Activated T-helper 2 cell treated with anti-CD3 and anti-CD28 coated beads, Interferon-gamma antibody, Interleukin-2, Interleukin-4, amounts not matched to agents 10 μg/mL and 5 μg/mL and 100 μg/mL, durations not matched to agents 14 hours and 24 hours and 36 hours (primary cell): Measurements from ENCODE around the gene HOXA5. TPM values are rescaled to one million over a fixed set of nuclear protein-coding genes. Genes with fewer than 3 reads are reported as not detected.

Experiments used
- DNase-seq: peaks from one replicate; pipeline ENCODE4 v3.0.0; 2021; ENCODE audit warnings: low spot score
- H3K27ac Mint-ChIP-seq: one replicate; pipeline ENCODE4 v1.8.0; 2021; ENCODE audit warnings: mixed read lengths
- H3K27me3 Mint-ChIP-seq: one replicate; pipeline ENCODE4 v1.8.0; 2021; ENCODE audit warnings: low read depth, mixed read lengths
- H3K36me3 Mint-ChIP-seq: one replicate; pipeline ENCODE4 v1.8.0; 2021; ENCODE audit warnings: low read depth, mixed read lengths
- H3K4me1 Mint-ChIP-seq: one replicate; pipeline ENCODE4 v1.8.0; 2021; ENCODE audit warnings: low read depth, mixed read lengths
- H3K4me3 Mint-ChIP-seq: one replicate; pipeline ENCODE4 v1.8.0; 2021; ENCODE audit warnings: low read depth, mild to moderate bottlenecking, moderate library complexity, mixed read lengths
- H3K9me3 Mint-ChIP-seq: one replicate; pipeline ENCODE4 v1.8.0; 2021; ENCODE audit warnings: mixed read lengths
- intact Hi-C: fragments of 100-400 bp; cut with micrococcal nuclease; formaldehyde crosslinking; loops from one replicate; pipeline ENCODE4 v1.15.1; 2023
- total RNA-seq: library from RNA; stranded (reverse); gene quantifications from 2 replicates; pipeline ENCODE4 v1.2.3, GENCODE V29; 2022

Gene HOXA5
- total RNA-seq, 1 donor from 2014 or later: not detected

- H3K9me3 Mint-ChIP-seq: no peaks in the 10 kb centered on the region
- no peak overlapping the region for H3K27ac Mint-ChIP-seq
- no peaks in the 10 kb centered on the region for H3K36me3 Mint-ChIP-seq
- peaks cover 7% of the 10 kb centered on the region for H3K4me1 Mint-ChIP-seq
- intact Hi-C loops: loop anchor here (2.0 to 5.0 kb wide), 3 partner anchors 13 to 1307 kb away; no protein-coding TSS in a partner anchor
- no peak overlapping the region for H3K4me3 Mint-ChIP-seq
- no peak for DNase-seq
- H3K27me3 Mint-ChIP-seq: peaks cover 82% of the 10 kb centered on the region
These were observed 20.5 kb upstream of the HOXA5 start for GRCh38 chr7:27164045-27164366.

DNA sequence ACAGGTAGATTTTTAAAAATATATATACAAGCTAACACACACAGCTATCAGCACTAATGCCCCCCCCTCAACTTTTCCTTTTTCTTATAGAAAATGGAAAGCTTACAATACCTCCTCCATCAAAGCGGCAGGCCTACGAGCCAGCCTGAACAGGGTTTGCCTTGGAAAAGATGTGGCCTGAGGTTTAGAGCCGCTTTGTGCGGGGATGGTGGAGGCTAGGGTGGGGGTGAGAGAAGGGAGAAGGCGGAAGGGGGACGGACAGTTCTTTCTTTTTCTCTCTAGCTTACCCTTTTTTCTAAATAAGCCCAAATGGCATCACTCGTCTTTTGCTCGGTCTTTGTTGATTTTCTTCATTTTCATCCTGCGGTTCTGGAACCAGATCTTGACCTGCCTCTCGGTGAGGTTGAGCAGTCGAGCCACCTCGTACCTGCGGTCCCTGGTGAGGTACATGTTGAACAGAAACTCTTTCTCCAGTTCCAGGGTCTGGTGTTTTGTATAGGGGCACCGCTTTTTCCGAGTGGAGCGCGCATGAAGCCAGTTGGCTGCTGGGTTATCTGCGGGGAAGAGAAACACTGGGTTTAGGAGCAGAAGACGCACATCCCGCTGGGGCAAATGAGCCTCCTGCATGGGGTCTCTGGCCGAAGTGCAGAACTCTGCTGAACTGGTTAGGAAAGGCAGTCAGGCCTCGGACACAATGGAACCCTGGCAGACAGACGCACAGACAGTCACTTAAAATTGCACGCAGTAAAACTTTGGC, 20.0 kb upstream of the HOXA5 start:
- Mint-ChIP-seq H3K36me3 (no peaks in the 10 kb centered on the region), H3K9me3 (no peaks in the 10 kb centered on the region), H3K4me1 (peaks cover 7% of the 10 kb centered on the region), H3K27ac (no peak overlapping the region), H3K4me3 (no peak overlapping the region), H3K27me3 (peaks cover 82% of the 10 kb centered on the region)
- intact Hi-C loops: loop anchor here (2.0 to 5.0 kb wide), 3 partner anchors 13 to 1306 kb away; no protein-coding TSS in a partner anchor
- no peak for DNase-seq

- H3K27ac Mint-ChIP-seq: no peak overlapping the region
- peaks cover 82% of the 10 kb centered on the region for H3K27me3 Mint-ChIP-seq
- no peaks in the 10 kb centered on the region for H3K36me3 Mint-ChIP-seq
- H3K9me3 Mint-ChIP-seq: no peaks in the 10 kb centered on the region
- intact Hi-C loops: loop anchor here (5.0 kb wide), 2 partner anchors 305 to 1305 kb away; no protein-coding TSS in a partner anchor
- DNase-seq: no peak
- H3K4me3 Mint-ChIP-seq: no peak overlapping the region
- H3K4me1 Mint-ChIP-seq: peaks cover 7% of the 10 kb centered on the region
These were observed 19.2 kb upstream of the HOXA5 start for GRCh38 chr7:27162561-27163287.

- Mint-ChIP-seq H3K9me3 (no peaks in the 10 kb centered on the region), H3K36me3 (no peaks in the 10 kb centered on the region), H3K4me1 (peaks cover 7% of the 10 kb centered on the region), H3K27me3 (peaks cover 82% of the 10 kb centered on the region), H3K4me3 (no peak overlapping the region), H3K27ac (no peak overlapping the region)
- no peak for DNase-seq
- intact Hi-C loops: loop anchor here (1.0 to 5.0 kb wide), 4 partner anchors 305 to 1305 kb away; no protein-coding TSS in a partner anchor
These were observed 18.5 kb upstream of the HOXA5 start for GRCh38 chr7:27161721-27162560.

DNA sequence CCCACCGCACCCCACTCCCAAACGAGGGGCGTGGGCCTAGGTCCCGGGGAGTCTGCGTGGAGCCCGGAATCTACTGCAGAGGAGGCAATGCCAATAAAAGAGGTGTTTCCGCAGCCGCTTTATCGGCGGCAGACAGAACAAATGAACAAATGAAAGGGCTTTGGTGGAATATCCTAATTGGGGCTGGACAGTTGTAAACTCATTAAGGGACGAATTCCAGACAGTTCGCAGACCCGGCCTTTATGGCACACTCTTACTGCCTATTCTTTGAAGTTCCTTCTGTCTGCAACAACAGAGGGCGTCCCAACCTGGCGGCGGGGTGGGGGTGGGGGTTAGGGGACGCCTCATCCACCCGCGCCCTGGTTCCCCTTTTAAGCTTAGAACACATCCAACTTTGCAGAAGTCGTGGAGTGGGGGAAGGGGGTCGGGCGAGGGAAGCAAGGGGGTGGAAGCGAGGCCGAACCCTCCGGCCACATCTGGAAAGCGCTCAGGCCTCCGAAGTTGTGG, 17.8 kb upstream of the HOXA5 start:
- peaks cover 7% of the 10 kb centered on the region for H3K4me1 Mint-ChIP-seq
- H3K36me3 Mint-ChIP-seq: no peaks in the 10 kb centered on the region
- intact Hi-C loops: loop anchor here (1.0 to 5.0 kb wide), 4 partner anchors 304 to 1304 kb away; no protein-coding TSS in a partner anchor
- H3K27me3 Mint-ChIP-seq: peaks cover 80% of the 10 kb centered on the region
- H3K4me3 Mint-ChIP-seq: peak overlapping the region; percentile 47
- H3K27ac Mint-ChIP-seq: no peak overlapping the region
- H3K9me3 Mint-ChIP-seq: no peaks in the 10 kb centered on the region
- DNase-seq: no peak

- DNase-seq: peak; percentile 65
- intact Hi-C loops: loop anchor here (1.0 to 5.0 kb wide), 4 partner anchors 303 to 1303 kb away; no protein-coding TSS in a partner anchor
- H3K9me3 Mint-ChIP-seq: no peaks in the 10 kb centered on the region
- H3K4me1 Mint-ChIP-seq: peaks cover 5% of the 10 kb centered on the region
- peaks cover 81% of the 10 kb centered on the region for H3K27me3 Mint-ChIP-seq
- H3K4me3 Mint-ChIP-seq: peak overlapping the region; percentile 47
- no peaks in the 10 kb centered on the region for H3K36me3 Mint-ChIP-seq
- no peak overlapping the region for H3K27ac Mint-ChIP-seq
These were observed 17.2 kb upstream of the HOXA5 start for GRCh38 chr7:27160546-27161213.

GRCh38 chr7:27160145-27160545, 16.7 kb upstream of the HOXA5 start:
- no peak for DNase-seq
- H3K4me3 Mint-ChIP-seq: peak overlapping the region; percentile 34
- H3K4me1 Mint-ChIP-seq: peaks cover 7% of the 10 kb centered on the region
- H3K27ac Mint-ChIP-seq: no peak overlapping the region
- no peaks in the 10 kb centered on the region for H3K36me3 Mint-ChIP-seq
- H3K27me3 Mint-ChIP-seq: peaks cover 83% of the 10 kb centered on the region
- H3K9me3 Mint-ChIP-seq: no peaks in the 10 kb centered on the region
- intact Hi-C loops: loop anchor here (5.0 kb wide), 2 partner anchors 303 to 1303 kb away; no protein-coding TSS in a partner anchor

DNA sequence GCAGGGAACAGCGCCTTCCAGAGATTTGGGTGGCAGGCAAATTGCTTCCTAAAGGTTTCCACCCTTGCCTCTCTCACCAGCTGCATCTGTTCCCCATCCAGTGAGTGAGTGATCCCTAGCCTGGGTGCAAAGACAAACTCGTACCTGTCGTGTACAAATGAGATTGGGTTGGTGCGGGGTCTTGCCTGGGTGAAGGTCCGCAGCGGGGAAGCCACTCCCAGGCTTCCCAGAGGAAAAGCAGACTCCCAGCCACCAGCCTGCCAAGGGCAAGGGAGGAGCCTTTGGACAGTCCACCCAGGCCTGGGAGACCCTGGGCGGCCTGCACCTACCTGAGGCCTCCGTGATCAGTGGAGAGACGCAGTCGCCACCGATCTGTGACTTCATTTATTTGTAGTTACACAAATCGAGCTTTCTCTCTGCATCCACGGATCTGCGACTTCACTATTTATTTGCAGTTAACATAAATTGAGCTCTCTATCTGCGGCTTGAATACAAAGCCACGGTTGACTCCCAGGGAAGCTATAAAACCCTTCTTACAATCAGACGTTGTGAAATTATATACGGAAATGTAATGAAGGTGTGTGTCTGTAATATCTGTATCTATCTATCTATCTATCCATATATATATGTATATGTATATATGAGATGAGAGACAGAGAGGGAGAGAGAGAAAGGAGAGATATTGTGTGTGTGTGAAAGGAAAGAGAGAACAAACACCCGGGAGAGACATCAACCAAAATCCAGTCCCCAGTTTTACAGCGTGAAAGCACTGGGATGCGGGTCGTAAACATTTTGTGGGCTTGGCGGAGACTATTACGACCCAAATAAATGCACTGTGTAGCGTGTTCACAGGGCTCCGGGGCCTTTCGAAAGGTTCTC, 16.0 kb upstream of the HOXA5 start:
- Mint-ChIP-seq H3K36me3 (peaks cover 4% of the 10 kb centered on the region), H3K27me3 (peaks cover 85% of the 10 kb centered on the region), H3K4me3 (peak overlapping the region; percentile 34), H3K27ac (no peak overlapping the region), H3K9me3 (no peaks in the 10 kb centered on the region), H3K4me1 (peaks cover 11% of the 10 kb centered on the region)
- intact Hi-C loops: loop anchor here (5.0 to 10.0 kb wide), 4 partner anchors 38 to 1795 kb away; partner anchors contain the start of gene TRIL
- DNase-seq: no peak

DNA sequence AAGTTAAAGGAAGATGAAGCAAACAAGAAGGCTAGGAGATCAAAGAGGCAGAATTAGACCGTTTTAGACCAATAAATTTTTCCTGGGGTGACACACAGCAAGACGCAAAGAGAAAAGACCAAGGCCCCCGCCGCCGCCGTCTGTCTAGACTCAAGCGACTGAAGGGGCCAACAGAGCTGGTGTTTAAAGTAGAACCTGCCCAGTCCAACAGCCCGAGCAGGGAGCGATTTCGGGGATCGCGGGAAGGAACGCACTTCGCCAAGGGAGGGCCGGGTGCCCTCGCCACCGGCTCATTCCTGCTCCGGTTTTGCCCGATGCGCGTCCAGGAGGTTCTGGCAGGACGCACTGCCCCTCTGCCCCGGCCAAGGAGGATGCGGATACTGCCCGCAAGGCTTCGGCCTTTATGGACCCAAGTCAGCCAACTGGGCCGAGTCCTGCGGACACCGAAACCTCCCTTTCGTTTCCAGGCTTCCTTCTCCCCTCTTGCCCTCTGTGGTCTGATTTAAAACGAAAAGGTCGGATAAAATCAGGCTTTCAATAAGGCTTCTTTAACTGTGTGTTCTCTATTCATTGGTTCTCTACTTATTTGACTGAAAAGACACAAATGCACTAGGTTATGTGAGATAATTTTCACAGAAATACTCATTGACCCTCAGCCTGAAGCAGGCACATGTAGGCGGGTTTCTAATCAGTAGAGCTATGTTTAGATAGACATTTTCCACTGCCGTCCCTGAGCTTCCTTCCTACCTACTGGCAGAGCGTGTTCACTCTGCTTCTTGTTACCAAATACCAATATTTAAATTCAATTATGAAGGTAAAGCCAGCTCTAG, 15.2 kb upstream of the HOXA5 start:
- no peaks in the 10 kb centered on the region for H3K9me3 Mint-ChIP-seq
- H3K4me3 Mint-ChIP-seq: no peak overlapping the region

GRCh38 chr7:27157702-27158431, 14.4 kb upstream of the HOXA5 start:
- H3K27ac Mint-ChIP-seq: peak overlapping the region; percentile 50
- intact Hi-C loops: loop anchor here (2.0 to 10.0 kb wide), 5 partner anchors 13 to 1797 kb away; partner anchors contain the start of genes EVX1, HOXA11 and TRIL
- no peak for DNase-seq
- no peak overlapping the region for H3K4me3 Mint-ChIP-seq
- peaks cover 86% of the 10 kb centered on the region for H3K27me3 Mint-ChIP-seq
- H3K9me3 Mint-ChIP-seq: no peaks in the 10 kb centered on the region
- H3K4me1 Mint-ChIP-seq: peaks cover 11% of the 10 kb centered on the region
- peaks cover 4% of the 10 kb centered on the region for H3K36me3 Mint-ChIP-seq

More for the DNA sequence above, 15.2 kb upstream of the HOXA5 start:
- H3K4me1 Mint-ChIP-seq: peaks cover 11% of the 10 kb centered on the region
- intact Hi-C loops: loop anchor here (5.0 to 10.0 kb wide), 2 partner anchors 39 to 1796 kb away; partner anchors contain the start of gene TRIL
- peaks cover 4% of the 10 kb centered on the region for H3K36me3 Mint-ChIP-seq
- peaks cover 87% of the 10 kb centered on the region for H3K27me3 Mint-ChIP-seq
- DNase-seq: no peak
- peak overlapping the region; percentile 36 for H3K27ac Mint-ChIP-seq
